Astrocyte (in vitro differentiated cells and primary cell): ENCODE data around the gene FANCD2. TPM values are rescaled to one million over a fixed set of nuclear protein-coding genes. Genes with fewer than 3 reads are reported as not detected.

ENCODE experiments used
- DNase-seq: peaks from one replicate; pipeline ENCODE4 v3.0.0-alpha.2; 2010; ENCODE audit warnings: low read depth
- FAIRE-seq: peaks from 2 replicates; lab custom pipeline; 2011; peaks lifted over from hg19 to GRCh38; lab: Jason Lieb, UNC
- H2AFZ ChIP-seq: 2 replicates; pipeline ENCODE4 v1.6.0; 2012; ENCODE audit warnings: low read depth, low read length, inconsistent platforms
- H3K27ac ChIP-seq: 2 replicates; pipeline ENCODE4 v1.5.1; 2011; ENCODE audit warnings: low read depth, low read length, inconsistent platforms
- H3K27me3 ChIP-seq: 2 replicates; pipeline ENCODE4 v1.6.0; 2011; ENCODE audit warnings: low read length, inconsistent platforms; ENCODE audit not compliant: insufficient read depth
- H3K36me3 ChIP-seq: 2 replicates; pipeline ENCODE4 v1.5.1; 2011; ENCODE audit warnings: low read length, inconsistent platforms; ENCODE audit not compliant: insufficient read depth
- H3K4me1 ChIP-seq: 2 replicates; pipeline ENCODE4 v1.5.1; 2011; ENCODE audit warnings: low read length, inconsistent platforms; ENCODE audit not compliant: insufficient read depth
- H3K4me2 ChIP-seq: 2 replicates; pipeline ENCODE4 v1.6.0; 2012; ENCODE audit warnings: low read length, inconsistent platforms
- H3K4me3 ChIP-seq: 2 replicates; pipeline ENCODE4 v1.5.1; 2011; ENCODE audit warnings: low read depth, mild to moderate bottlenecking, low read length, inconsistent platforms; ENCODE audit not compliant: insufficient read depth
- H3K79me2 ChIP-seq: 2 replicates; pipeline ENCODE4 v1.6.0; 2012; ENCODE audit warnings: mild to moderate bottlenecking, low read length, inconsistent platforms; ENCODE audit not compliant: insufficient read depth
- H3K9ac ChIP-seq: 2 replicates; pipeline ENCODE4 v1.6.0; 2012; ENCODE audit warnings: mild to moderate bottlenecking, low read length, inconsistent platforms
- H3K9me3 ChIP-seq: 2 replicates; pipeline ENCODE4 v1.5.1; 2012; ENCODE audit warnings: low read depth, mild to moderate bottlenecking, low read length, inconsistent platforms; ENCODE audit not compliant: insufficient read depth
- H4K20me1 ChIP-seq: 2 replicates; pipeline ENCODE4 v1.6.0; 2012; ENCODE audit warnings: low read length, inconsistent platforms; ENCODE audit not compliant: insufficient read depth
- H3K27ac Mint-ChIP-seq: one replicate; pipeline ENCODE4 v1.8.0; 2021; ENCODE audit warnings: mild to moderate bottlenecking, mixed read lengths; ENCODE audit not compliant: unreplicated experiment
- H3K27me3 Mint-ChIP-seq: one replicate; pipeline ENCODE4 v1.8.0; 2021; ENCODE audit warnings: low read depth, mixed read lengths; ENCODE audit not compliant: unreplicated experiment
- H3K36me3 Mint-ChIP-seq: one replicate; pipeline ENCODE4 v1.8.0; 2021; ENCODE audit warnings: low read depth, mixed read lengths; ENCODE audit not compliant: unreplicated experiment
- H3K4me1 Mint-ChIP-seq: one replicate; pipeline ENCODE4 v1.8.0; 2021; ENCODE audit warnings: low read depth, mixed read lengths; ENCODE audit not compliant: unreplicated experiment
- H3K4me3 Mint-ChIP-seq: one replicate; pipeline ENCODE4 v1.8.0; 2021; ENCODE audit warnings: mild to moderate bottlenecking, moderate library complexity, mixed read lengths; ENCODE audit not compliant: unreplicated experiment
- H3K9me3 Mint-ChIP-seq: one replicate; pipeline ENCODE4 v1.8.0; 2021; ENCODE audit warnings: mild to moderate bottlenecking, mixed read lengths; ENCODE audit not compliant: unreplicated experiment
- CTCF ChIP-seq: IDR thresholded peaks from 2 replicates; pipeline ENCODE4 v1.5.1; 2011; ENCODE audit warnings: low read depth, mild to moderate bottlenecking, inconsistent platforms, low read length, moderate library complexity; ENCODE audit not compliant: insufficient read depth
- EZH2 ChIP-seq: IDR thresholded peaks from 2 replicates; pipeline ENCODE4 v1.6.1; 2012; ENCODE audit warnings: mild to moderate bottlenecking, low read length, inconsistent platforms; ENCODE audit not compliant: insufficient read depth
- total RNA-seq: library from RNA; stranded (reverse); gene quantifications from 2 replicates; pipeline ENCODE4 v1.2.1, GENCODE V29; 2021

The FANCD2 gene
- total RNA-seq, 1 donor from 2014 or later = 3.7 TPM

- peaks cover 51% of the 10 kb centered on the region for H3K79me2 ChIP-seq
- Mint-ChIP-seq H3K27me3 (no peaks in the 10 kb centered on the region), H3K4me1 (peaks cover 9% of the 10 kb centered on the region), H3K9me3 (no peaks in the 10 kb centered on the region), H3K27ac (peak within 1 kb of the TSS; percentile 98), H3K4me3 (peak within 1 kb of the TSS; percentile 98), H3K36me3 (no peaks in the 10 kb centered on the region)
- peak within 1 kb of the TSS; percentile 88 for H2AFZ ChIP-seq
- DNase-seq (peak; percentile 90), FAIRE-seq (peak; percentile 80)
- no peaks in the 10 kb centered on the region for H3K27me3 ChIP-seq
- peak within 1 kb of the TSS; percentile 96 for H3K4me3 ChIP-seq
- peak within 1 kb of the TSS; percentile 81 for H3K27ac ChIP-seq
- TF ChIP-seq EZH2 (no peak), CTCF (no peak)
- peak within 1 kb of the TSS; percentile 94 for H3K9ac ChIP-seq
- no peaks in the 10 kb centered on the region for H3K36me3 ChIP-seq
- peaks cover 44% of the 10 kb centered on the region for H4K20me1 ChIP-seq
- H3K4me2 ChIP-seq = peak within 1 kb of the TSS; percentile 95
- no peaks in the 10 kb centered on the region for H3K9me3 ChIP-seq
- peaks cover 5% of the 10 kb centered on the region for H3K4me1 ChIP-seq
Measured at GRCh38 chr3:10115326-10116137, 89.3 kb downstream of the FANCD2 start, which contains the start of gene BRK1. Gene BRK1, plus strand, starts transcription at chr3:10115675. Its CDS starts 27 bp downstream, at chr3:10115702.

- Mint-ChIP-seq H3K4me1 (peaks cover 9% of the 10 kb centered on the region), H3K27me3 (no peaks in the 10 kb centered on the region), H3K36me3 (no peaks in the 10 kb centered on the region), H3K4me3 (peak overlapping the region; percentile 98), H3K9me3 (no peaks in the 10 kb centered on the region), H3K27ac (peak overlapping the region; percentile 93)
- H2AFZ ChIP-seq = peak overlapping the region; percentile 88
- H3K4me1 ChIP-seq = peaks cover 5% of the 10 kb centered on the region
- peaks cover 50% of the 10 kb centered on the region for H4K20me1 ChIP-seq
- peak overlapping the region; percentile 94 for H3K9ac ChIP-seq
- peak overlapping the region; percentile 96 for H3K4me3 ChIP-seq
- peak; percentile 56 for DNase-seq
- peak overlapping the region; percentile 81 for H3K27ac ChIP-seq
- no peak for FAIRE-seq
- no peak for TF ChIP-seq CTCF
- TF ChIP-seq EZH2 = no peak
- peaks cover 56% of the 10 kb centered on the region for H3K79me2 ChIP-seq
- H3K9me3 ChIP-seq = no peaks in the 10 kb centered on the region
- no peaks in the 10 kb centered on the region for H3K27me3 ChIP-seq
- peak overlapping the region; percentile 95 for H3K4me2 ChIP-seq
- H3K36me3 ChIP-seq = peaks cover 1% of the 10 kb centered on the region
Measured at GRCh38 chr3:10116138-10116460, 89.9 kb downstream of the FANCD2 start.

GRCh38 chr3:10116928-10117327 is 90.7 kb downstream of the FANCD2 start:
- no peak for DNase-seq
- Mint-ChIP-seq H3K4me1 (peaks cover 9% of the 10 kb centered on the region), H3K9me3 (no peaks in the 10 kb centered on the region), H3K36me3 (no peaks in the 10 kb centered on the region), H3K27ac (peak overlapping the region; percentile 93), H3K27me3 (no peaks in the 10 kb centered on the region), H3K4me3 (peak overlapping the region; percentile 98)
- H3K27me3 ChIP-seq = no peaks in the 10 kb centered on the region
- TF ChIP-seq EZH2 (no peak), CTCF (no peak)
- H3K9ac ChIP-seq = peak overlapping the region; percentile 94
- H3K36me3 ChIP-seq = peaks cover 5% of the 10 kb centered on the region
- H4K20me1 ChIP-seq = peaks cover 55% of the 10 kb centered on the region
- no peak for FAIRE-seq
- no peak overlapping the region for H2AFZ ChIP-seq
- peaks cover 65% of the 10 kb centered on the region for H3K79me2 ChIP-seq
- H3K4me1 ChIP-seq = peaks cover 5% of the 10 kb centered on the region
- no peaks in the 10 kb centered on the region for H3K9me3 ChIP-seq
- peak overlapping the region; percentile 95 for H3K4me2 ChIP-seq
- H3K27ac ChIP-seq = no peak overlapping the region
- H3K4me3 ChIP-seq = peak overlapping the region; percentile 96
